Fibroblast of lung (primary cell): ENCODE measurements around the gene TPRX1.

ENCODE experiments used
- CTCF ChIP-seq, 2 donors: IDR thresholded peaks in 1 of 2; conservative IDR thresholded peaks in 1 of 2; 1 replicate in 1 of 2; 2 replicates in 1 of 2; pipeline ENCODE4 v1.5.1; 2011 to 2012; ENCODE audit warnings: low read length in 2 of 2, control low read depth in 1 of 2, inconsistent platforms in 1 of 2, low read depth in 1 of 2, mild to moderate bottlenecking in 1 of 2
- EZH2 ChIP-seq: IDR thresholded peaks from 2 replicates; pipeline ENCODE4 v1.5.1; 2012; ENCODE audit warnings: low read length, control low read depth, mild to moderate bottlenecking; ENCODE audit errors: missing control alignments

GRCh38 chr19:47766359-47766620 is 38.1 kb downstream of the TPRX1 start:
- TF ChIP-seq CTCF (conservative IDR thresholded peaks at IDR 0.05 in 1 of 2, IDR thresholded peaks at IDR 0.05 in 1 of 2; ENCODE audit: low read depth in 1 of 2, low read length in 2 of 2) (no peak), EZH2 (no peak)
